GM21576 (cell line): ENCODE measurements around the gene GABRA6.
A peak's percentile ranks its signal among the peaks of the same experiment; 100 is the strongest.
"Not testable (repeated sequence)": the region's sequence is repeated elsewhere in the genome, so short reads cannot be mapped to it uniquely, and the experiment has no call there.

Source experiments
- ATAC-seq: cut with Tn5 transposase; IDR thresholded peaks from one replicate; pipeline ENCODE4 v1.9.1; 2021; ENCODE audit warnings: mild to moderate bottlenecking, moderate library complexity; ENCODE audit not compliant: unreplicated experiment

The GABRA6 gene

GRCh38 chr5:161685461-161685860 is at the start of gene GABRA6:
GABRA6 (plus strand) TSS chr5:161685721; CDS start chr5:161685990, 269 bp downstream.
- no peak for ATAC-seq

DNA sequence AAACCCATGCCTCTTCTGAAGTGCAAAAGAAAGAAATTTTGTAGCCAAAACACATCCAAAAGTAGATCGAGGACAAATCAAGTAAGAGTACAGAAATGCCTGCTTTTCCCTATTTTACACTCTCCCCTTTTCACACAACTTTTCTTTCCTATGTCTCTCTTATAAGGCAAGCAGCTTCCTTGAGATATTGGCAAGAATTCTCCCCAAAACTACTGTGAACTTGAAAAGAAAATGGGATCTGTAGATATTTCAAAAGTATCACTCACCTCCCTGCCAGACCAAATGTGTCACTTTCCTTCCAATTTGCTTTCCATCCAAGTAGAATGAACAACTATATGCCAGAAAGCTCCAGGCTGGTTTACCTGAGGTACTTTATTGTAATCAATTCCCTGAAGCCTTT is 47.9 kb upstream of the GABRA6 start:
- no peak for ATAC-seq

DNA sequence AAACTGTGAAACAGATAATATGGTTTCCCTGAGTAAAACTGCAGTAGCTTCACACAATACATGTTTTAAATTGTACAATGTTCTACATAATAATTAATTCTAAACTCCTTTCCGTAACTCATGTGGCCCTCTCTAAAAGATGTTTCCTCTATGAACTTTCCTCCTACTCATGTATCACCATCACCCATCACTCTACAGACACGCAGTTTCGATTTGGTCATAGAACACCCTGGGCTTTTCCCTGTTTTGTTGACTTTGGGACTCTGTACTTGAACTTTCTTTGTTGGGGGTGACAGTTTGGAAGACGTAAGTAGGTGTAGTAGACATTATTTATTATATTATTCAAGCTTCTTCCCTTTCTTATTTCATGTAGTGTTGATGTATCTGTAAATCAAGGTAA is 44.1 kb upstream of the GABRA6 start:
- no peak for ATAC-seq

DNA sequence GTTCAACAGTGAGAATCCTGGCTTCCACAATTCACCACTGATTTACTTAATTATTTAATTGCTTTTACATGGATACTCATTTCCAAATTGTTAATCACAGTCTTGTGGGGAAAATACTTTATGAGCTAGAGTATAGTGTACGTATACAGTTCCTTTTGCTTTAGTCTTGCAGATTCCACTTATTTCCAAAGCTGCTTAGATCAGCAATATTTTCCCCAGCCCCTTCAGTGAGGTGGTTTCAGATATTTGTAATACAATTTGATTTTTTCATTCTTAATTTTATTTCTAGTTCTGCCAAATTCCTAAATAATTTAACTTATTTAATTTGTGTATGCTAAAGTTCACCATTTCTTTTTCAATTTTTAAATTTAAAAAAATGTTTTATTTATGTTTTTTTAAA is 40.3 kb upstream of the GABRA6 start:
- no peak for ATAC-seq

DNA sequence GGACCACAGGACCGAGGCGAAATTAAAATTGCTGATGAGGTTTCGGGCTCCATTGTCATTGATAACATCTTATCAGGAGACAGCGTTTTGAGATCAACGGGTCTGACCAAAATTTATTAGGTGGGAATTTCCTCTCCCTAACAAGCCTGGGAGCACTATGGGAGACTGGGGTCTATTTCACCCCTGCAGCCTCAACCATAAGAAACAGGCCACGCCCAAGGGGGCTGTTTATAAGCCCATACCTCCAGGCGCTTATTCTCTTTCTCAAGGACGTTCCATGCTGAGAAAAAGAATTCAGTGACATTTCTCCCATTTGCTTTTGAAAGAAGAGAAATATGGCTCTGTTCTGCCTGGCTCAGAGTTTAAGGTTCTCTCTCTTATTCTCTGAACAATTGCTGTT is 33.6 kb upstream of the GABRA6 start:
- not testable (repeated sequence) for ATAC-seq

GRCh38 chr5:161660806-161661205 is 24.7 kb upstream of the GABRA6 start:
- no peak for ATAC-seq

- ATAC-seq: no peak
These were observed 22.1 kb upstream of the GABRA6 start for GRCh38 chr5:161663431-161663830.

GRCh38 chr5:161676103-161676502 is 9.4 kb upstream of the GABRA6 start:
- ATAC-seq: peak; percentile 73

GRCh38 chr5:161686149-161686548 is 628 bp downstream of the GABRA6 start:
- ATAC-seq: no peak

GRCh38 chr5:161686881-161687280 is 1.4 kb downstream of the GABRA6 start:
- ATAC-seq: no peak

DNA sequence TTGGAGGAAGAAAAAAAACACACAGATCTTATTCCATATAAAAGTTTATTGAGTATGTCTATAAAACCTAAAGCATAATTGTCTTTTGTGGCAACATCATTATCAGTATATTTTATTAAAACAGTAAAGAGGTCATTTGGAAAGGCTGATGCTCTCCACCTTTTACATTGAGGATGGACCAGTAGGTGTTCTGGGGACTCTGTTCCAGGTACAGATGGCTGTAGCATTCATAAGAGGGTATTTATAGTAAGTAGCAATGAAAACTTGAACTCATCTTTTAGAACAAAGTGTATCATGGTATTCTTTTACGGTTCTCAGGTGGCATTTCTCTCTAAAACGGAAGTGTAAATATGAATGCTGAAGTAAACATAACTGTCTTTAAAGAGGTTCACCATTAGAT is 1.8 kb downstream of the GABRA6 start:
- no peak for ATAC-seq

- ATAC-seq: no peak
These were observed 6.4 kb downstream of the GABRA6 start for GRCh38 chr5:161691911-161692310.

DNA sequence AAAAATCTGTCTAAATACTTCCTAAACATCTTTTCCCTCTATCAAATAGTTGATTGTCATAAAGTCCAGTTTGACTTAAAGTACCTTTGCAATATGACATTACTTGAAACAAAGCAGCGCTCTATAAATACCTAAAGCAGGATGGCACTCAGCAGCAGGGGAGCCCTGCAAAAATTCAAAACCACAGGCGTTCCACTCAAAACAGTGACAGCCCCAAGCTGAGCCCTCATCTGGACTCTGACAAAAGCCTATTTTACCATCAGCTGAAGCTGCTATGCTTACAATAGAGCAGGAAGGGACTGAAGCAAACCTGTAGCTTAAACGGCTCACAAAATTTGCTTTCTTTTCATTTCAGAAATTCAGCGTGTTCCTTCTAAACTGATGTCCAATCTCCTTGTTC is 11.5 kb downstream of the GABRA6 start:
- ATAC-seq: no peak

GRCh38 chr5:161700065-161700464 is 14.5 kb downstream of the GABRA6 start:
- no peak for ATAC-seq

DNA sequence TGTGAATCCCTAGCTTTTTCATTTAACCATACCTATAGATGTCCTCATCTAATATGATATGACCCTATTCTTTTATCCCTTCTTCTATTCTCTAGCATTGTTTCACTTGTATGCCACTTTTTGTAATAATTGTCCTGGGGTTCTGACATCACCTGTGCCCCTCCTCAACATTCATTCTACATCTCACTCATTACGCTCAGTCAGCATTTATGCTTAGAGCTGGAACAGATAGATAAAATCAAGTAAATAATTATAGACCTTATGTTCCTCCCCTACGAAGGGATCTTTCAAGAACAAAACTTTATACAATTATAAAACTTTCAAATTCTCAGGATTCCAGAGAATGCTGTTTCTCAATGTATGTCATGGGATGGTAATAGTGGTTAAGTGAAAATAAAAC is 18.0 kb downstream of the GABRA6 start:
- no peak for ATAC-seq

- ATAC-seq: no peak
These were observed 21.9 kb downstream of the GABRA6 start for GRCh38 chr5:161707382-161707781.

GRCh38 chr5:161709239-161709638 is 23.7 kb downstream of the GABRA6 start:
- ATAC-seq: no peak

DNA sequence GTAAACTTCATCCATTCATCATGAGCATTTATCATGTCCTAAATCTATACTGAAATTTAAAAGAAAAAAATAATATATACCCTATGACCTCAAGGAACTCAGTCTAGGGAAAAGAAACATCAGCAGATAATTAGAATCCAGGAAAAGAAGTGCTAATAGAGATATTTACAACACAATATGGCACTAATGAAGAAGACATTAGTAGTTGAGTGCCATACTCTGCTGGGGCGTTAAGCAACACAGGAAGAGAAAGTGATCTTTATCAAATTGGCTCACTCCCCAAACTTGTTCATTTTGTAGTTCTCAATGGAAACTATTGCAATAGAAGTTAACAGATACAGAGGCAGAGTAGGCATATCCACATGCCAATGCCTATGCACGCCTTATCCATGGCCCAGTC is 27.5 kb downstream of the GABRA6 start:
- ATAC-seq: no peak

- ATAC-seq: no peak
These were observed 33.6 kb downstream of the GABRA6 start for GRCh38 chr5:161719157-161719556.

- no peak for ATAC-seq
These were observed 34.9 kb downstream of the GABRA6 start for GRCh38 chr5:161720460-161720859.

DNA sequence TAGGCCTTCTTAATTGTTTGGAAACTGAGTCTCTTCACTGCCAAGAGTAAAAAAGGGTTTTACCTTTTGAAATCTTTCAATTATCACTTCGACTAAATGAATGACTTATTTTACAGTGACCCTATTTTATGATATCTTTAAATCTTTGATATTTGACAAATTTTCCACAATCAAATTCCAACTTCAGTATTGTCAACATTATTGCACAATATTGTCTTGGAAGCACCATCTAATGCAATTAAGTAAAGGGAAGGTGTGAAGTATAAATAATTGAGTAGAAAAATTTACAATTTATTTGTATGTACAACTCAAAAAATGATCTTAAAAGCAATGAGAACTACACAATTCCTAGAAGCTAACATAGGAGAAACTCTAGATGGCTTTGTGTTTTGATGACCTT is 49.2 kb downstream of the GABRA6 start:
- no peak for ATAC-seq

DNA sequence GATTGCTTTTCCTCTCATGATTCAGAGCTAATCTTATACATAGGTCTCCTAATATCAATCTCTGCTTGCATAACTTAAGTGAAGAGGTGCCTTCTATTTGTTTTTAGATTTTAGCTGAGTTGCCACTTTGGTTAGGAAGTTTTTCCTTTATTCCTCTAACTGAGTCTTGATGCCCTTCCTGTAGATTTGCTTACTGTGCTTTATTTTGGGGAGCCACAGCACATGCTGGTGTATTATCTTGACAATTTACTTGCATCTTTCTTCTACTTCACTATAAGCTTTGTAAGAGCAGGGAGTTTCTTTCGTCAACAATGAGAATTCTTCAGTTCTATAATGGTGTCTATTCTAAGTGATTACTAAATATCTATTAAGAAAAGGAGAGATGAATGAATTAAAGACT is 54.9 kb downstream of the GABRA6 start:
- no peak for ATAC-seq

DNA sequence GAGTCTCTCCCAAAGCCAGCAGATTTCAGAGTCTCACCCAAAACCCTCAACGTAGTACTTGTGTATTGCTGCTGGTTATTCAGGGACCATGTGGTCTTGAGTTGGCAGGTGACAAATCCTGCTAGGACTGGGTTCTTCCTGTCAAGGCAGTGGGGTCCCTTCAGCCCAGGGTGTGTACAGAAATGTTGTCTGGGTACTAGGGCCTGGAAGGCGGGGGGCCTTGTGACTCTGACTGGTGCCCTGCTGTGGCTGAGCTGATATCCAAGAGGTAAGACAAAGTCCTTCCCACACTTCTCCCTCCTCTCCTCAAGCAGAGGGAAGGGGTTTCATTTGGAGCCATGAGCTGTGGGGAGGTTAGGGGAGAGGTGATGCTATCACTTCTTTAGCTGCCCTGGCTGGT is 58.8 kb downstream of the GABRA6 start:
- no peak for ATAC-seq

- no peak for ATAC-seq
These were observed 59.9 kb downstream of the GABRA6 start for GRCh38 chr5:161745392-161745791.
